GM19468 (cell line): ENCODE data around the gene CFP.
"Not testable (repeated sequence)": the region's sequence is repeated elsewhere in the genome, so short reads cannot be mapped to it uniquely, and the experiment has no call there.

Source experiments
- ATAC-seq: cut with Tn5 transposase; IDR thresholded peaks from one replicate; pipeline ENCODE4 v1.9.1; 2021; ENCODE audit warnings: mild to moderate bottlenecking, moderate library complexity, moderate number of reproducible peaks; ENCODE audit not compliant: unreplicated experiment; ENCODE audit errors: extremely low read depth

The CFP gene

DNA sequence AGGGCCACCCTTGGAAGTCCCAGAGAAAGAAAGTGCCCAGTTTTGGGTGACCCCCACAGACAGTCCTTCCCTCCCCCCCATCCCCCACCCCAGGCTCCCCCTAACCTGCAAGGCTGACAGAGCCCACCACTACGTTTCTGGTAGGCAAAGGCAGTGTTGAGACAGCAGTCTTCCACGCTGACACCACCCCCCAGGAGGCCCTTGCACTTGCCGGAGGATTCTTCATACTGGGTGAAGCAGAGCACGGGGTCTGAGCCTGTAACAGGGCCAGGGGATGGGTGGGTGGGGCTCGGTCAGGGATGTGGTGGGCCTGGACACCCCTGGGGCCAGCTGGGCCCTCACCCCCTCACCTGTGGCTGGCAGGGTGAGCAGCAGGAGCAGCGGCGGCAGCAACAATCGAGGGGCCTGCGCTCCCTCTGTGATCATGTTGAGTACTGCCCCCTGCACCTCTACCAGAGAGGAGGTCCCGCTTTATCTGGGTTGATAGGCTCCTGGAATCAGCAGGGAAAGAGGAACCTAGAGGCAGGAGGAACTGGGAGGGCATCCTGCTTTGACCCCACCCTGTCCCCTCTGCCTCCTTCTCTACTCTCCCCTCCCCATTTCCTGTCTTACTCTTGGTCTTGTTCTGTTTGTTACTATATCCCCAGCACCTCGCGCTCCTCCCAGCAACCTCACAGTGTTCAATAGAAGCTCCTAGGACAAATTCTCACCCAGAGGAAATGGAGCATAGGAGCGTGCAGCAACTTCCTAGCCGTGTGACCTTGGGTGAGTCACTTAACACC, at the start of gene CFP:
Gene CFP (minus strand): TSS at position 512 of the 782 bp plus-strand sequence. CDS start 86 bp downstream, at position 426.
- ATAC-seq: no peak

DNA sequence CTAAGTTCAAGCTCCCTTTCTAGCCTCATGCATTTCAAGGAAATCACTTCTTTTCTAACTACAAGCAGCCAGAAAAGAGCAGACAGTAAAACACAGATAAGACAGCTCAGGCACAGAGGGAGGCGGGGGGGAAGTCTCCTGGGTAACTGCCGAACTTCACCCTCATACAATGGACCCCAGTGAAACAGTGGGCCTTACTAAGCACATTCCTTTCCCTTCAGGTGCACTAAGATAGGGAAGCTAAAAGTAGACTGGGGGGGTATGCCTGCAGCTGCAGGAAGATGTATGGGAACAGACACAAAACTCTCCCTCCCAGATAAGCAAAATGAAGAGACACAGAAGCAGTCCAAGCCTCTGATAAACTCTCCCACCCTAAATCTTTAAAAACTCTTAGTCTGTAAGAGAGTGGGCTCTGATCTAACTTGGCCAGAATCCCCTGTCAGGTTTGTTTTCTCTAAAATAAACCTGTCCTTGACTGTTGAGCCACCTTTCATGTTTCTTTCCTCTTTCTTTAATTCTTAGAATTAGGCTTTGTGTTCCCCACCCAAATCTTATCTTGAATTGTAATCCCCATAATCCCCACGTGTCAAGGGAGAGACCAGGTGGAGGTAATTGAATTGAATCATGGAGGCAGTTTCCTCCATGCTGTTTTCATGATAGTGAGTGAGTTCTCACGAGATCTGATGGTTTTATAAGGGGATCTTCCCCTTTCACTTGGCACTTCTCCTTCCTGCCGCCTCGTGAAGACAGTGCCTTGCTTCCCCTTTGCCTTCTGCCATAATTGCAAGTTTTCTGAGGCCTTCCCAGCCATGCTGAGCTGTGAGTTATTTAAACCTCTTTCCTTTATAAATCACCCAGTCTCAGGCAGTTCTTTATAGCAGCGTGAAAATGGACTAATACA, 46.5 kb upstream of the CFP start:
- not testable (repeated sequence) for ATAC-seq

DNA sequence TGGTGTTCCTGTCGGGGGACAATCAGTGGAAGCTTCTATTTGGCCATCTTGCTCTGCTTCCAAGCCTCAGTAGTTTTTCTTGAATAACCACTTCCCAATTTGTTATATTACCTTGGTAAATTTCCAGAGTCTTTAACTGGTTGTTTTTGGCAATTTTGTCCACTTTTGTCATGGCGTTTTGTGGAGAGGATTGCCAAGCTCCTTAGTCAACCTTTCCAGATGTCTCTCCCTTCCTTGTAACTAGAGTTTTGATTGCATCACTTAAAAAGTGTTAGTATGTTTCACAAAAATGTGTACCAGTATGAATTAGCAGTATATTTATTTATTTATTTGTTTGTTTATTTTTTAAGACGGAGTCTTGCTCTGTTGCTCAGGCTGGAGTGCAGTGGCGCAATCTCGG, 45.0 kb upstream of the CFP start:
- ATAC-seq: no peak

DNA sequence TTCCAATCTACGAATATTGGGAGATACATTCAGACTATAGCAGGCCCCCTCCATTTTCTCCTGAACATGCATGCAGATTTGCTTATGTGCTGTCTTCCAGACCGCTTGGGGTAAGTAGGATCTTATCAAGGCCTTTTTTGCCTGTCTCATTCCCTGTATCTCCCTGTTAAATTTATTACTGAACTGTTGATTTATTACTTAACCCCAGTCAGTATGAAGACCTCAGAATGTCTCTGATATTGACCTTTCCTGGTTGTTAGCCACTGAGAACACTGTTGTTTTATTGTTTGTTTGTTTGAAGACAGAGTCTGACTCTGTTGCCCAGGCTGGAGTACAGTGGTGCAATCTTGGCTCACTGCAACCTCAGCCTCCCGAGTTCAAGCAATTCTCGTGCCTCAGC, 36.1 kb upstream of the CFP start:
- ATAC-seq: not testable (repeated sequence)

DNA sequence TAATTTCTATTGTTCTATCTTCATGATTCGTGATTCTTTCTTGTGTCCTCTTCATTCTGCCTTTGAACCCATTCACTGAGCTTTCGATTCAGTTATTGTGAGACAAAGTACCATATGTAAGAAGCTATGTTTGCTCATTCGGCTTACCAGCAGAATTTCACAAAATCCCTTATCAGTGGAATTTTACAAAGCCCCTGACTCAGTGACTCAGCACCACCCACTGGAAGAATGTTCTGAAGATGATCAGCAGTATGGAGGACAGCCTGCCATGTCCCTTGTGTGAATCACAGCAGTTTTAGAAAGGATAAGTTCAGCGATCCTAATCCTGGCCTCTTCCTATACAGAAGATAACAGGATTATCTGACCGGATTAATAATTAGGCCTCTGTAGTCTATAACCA, 35.0 kb upstream of the CFP start:
- no peak for ATAC-seq

DNA sequence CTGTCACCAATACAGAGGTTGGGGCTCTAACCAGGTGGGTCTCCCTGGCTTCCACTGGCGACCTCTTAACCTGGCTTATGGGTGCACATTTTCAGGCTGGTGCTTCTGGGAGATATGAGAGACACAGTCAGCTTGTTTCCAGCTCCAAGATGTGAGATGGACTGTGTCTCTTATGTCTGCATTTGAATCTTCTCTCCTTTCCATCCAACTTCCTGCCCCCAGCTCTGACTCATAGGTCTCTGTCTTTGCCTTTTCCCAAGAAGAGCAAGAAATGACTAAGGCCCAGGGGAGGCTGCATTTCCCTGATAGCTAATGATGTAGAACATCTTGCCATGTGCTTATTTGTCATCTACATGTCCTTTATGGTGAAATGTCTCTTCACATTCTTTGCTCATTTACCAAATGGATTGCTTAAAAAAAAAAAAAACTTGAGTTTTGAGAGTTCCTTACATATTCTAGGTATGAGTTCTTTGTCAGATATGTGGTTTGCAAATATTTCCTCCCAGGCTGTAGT, 32.5 kb upstream of the CFP start:
- no peak for ATAC-seq

DNA sequence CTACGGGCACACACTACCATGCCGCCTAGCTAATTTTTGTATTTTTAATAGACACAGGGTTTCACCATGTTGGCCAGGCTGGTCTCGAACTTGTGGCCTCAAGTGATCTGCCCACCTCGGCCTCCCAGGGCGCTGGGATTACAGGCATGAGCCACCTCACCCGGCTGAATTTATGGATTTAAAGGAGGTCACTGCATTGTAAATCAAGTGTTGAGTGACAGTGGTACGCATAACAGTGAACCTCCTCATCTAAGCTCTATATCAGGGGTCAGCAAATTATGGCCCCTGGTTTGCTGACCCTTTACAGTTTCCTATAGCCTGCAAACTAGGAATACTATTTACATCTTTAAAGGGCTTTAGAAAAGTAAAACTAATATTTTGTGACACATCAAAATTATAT, 31.8 kb upstream of the CFP start:
- no peak for ATAC-seq

DNA sequence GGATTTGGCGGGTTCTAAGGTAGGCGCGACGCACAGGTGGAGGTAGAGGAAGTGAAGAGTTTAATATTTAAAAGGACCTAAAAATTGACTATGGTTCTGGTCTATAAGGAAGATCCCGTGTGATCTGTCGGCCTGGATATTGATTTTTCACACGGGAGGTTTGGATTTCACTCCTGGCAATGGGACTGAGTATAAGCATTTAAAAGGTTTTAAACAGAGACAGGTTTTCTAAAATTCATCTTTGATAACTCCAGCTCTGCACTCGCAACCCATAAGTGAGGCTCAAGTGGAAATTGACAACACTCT, 29.6 kb upstream of the CFP start:
- no peak for ATAC-seq

DNA sequence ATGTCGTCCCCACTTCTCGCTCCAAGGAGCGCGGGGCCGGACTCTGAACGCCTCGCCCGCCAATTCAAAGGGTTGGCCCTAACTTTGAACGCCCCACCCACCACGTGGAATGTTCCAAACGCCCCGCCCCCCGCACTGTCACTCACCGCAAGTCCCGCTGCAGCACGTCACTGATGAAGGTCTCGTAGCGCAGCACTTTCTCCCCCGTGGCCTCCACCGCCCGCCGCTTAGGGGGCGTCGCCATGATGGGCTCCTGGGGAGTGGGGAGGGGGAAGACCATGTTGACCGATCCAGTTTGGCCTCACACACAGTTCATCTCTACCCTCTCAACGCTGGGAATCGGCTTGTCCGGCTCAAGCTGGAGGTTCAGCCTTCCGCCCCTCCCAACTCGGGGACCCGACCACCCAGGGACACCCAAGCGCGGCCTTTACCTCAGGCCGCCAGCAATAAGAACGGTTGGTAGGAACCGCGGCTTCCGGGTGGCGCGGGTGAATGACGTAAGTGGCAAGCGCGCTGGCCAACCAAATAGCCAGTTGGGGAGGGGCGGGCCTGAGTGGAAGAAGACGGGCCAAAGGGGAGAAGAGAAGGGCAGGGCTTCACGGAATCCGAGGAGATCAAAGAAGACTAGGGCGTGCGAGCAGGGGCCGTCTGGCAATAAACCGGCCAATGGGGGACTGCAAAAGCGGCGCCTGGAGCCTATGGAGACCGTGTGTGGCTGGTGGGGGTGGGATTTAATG, 29.1 kb upstream of the CFP start, which contains the start of gene UXT:
Gene UXT (minus strand): TSS at position 497 of the 737 bp plus-strand sequence. CDS start 253 bp downstream, at position 244.
- ATAC-seq: peak; percentile 52

DNA sequence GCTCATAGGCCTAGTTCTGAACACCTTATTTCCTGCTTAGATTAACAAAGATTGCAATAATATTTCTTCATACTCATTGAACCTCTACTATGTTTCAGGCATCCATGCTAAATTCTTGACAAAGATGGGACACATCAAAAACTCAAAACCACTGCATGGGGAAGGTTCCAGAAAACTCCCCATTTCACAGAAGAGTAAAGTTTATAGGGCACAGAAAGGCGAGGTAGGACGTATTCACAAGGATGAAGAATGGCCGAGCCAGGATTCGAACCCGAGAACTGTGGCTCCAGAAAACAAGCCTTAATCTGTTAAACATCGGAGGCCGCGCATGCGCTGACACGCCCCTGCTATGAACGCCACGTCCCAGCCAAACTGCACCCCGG, 28.6 kb upstream of the CFP start:
- no peak for ATAC-seq

DNA sequence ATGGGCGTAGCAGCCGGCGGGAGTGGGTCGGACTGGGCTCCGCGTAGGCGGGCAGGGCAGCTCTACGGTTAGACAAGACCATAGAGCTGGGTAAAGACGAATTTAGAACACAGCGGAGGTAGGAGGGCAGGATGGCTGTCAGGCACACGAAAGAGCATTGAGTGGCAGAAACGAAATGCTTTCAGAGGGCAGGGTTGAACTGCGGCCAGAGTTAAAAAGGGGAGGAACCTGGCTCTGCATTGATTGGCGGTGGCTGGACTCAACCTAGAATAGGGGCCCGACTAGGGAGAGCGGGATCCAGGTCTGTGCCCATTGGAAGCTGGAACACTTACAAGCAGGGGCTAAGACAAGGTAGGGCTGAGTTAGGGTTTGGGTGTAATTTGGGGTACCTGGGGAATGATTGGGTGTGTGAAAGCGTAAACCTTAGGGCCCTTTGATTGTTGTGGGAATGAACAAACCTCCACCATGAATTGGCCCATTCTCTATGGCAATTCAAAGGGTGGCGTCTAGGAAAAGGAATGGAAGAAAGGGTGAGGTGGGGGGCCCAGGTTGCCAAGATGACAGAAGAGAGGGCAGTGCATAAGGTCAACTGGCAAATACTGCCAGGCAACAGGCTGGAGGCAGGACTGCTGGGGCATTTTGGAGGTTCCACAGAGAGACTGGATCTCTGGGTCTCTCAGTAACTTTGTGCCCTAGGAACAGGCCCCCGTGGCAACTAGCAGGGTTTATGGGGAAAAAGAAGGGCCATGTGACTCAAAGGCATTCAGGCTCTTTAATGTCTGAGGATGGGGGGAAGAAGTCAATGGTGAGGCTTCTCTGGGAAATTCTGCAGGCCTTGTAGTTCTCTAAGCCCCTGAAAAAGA, 21.5 kb upstream of the CFP start:
- no peak for ATAC-seq

DNA sequence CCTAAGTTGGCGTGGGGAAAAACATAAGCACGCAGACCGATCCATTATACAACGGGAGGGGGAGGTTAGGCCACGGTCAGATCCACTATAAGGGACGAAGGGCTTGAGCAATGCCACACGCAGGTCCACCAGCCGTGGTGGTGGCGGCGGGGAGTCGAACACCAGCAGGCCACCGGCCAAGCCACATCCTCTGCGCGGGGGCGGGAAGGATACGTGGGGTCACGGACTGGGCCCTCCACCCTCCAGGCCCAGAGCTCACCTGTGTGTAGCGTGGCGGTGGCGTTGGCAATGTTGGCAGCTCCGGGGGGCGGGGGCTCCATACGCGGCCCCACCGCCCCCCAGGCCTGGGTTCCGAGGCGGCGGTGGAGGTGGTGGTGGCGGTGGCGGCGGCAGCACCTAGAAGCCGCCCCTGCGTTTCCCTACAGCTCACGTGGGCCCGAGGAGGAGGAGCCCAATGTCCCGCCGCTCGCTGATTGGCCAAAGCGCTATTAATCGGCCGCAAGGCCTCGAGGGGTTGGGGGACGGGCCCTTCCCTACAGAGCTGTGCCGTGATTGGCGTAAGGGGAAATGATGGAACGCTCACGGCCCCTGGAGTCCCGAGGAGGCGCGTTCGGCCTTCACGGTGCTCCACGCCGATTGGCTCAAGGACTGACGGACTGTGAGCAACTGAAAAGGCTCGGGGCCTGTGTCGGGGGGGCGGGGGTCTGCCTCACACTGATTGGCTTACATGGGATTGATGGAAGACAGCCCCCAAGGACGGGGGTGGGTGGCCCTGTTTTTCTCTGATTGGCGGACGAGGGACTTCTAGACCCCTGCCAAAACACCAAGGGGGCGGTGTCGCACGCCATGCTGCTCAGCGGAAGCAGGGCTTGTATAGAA, 20.7 kb upstream of the CFP start, which contains the start of gene ELK1:
Gene ELK1 (minus strand): TSS at position 400 of the 879 bp plus-strand sequence. CDS start 9,122 bp downstream, outside the sequence.
- peak; percentile 73 for ATAC-seq

DNA sequence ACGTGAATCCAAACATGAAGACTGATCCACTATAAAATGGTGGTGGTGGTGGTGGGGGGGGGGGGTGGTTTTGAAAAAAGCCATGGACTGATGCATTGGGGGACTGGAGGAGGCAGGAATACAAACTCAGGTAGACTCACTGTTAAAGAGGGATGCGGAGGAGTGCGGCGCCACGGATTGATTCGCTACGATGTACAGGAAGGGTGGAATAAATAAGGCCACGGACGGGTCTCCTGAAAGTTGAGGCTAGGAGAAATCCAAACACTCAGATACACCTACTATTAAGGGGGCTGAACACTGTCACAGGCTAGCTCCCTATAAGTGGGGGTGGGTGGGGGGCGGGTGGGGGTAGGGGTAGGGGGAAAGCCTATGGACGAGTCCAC, 20.0 kb upstream of the CFP start:
- no peak for ATAC-seq

DNA sequence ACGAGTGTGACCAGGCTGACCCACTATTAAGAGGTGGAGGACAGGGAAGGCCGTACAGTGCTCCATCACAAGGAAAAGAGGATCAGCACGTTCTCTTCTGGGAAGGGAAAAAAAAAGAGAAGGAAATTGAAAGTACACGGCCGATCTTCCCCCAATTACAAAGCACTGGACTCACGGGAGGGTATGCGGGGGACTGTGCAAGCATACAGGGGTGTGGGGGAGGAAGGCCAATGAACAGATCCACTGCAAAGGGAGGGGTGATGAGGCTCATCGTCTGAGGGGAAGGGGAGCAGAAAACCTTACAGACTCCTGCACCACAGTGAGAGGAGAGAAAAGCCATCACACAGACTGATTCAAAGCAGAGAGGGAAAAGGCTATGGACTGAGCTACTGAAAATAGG, 19.5 kb upstream of the CFP start:
- no peak for ATAC-seq

DNA sequence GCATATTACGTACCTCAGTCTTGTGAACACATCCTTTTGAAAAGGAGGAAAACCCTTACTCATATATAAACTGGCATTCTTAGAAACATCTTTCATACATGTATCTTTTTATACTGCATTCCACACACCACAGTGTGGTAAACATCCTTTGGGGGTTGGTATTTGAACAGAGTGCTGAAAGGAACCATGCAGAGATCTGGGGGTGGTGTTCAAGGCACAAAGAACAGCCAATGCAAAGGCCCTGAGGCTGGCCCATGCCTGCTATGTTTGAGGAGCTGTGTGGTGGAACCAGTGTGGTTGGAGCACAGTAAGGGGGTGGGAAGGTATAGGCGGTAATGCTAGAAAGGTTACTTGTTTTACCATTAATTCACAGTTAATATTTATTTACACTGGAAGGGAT, 18.6 kb upstream of the CFP start:
- ATAC-seq: no peak

DNA sequence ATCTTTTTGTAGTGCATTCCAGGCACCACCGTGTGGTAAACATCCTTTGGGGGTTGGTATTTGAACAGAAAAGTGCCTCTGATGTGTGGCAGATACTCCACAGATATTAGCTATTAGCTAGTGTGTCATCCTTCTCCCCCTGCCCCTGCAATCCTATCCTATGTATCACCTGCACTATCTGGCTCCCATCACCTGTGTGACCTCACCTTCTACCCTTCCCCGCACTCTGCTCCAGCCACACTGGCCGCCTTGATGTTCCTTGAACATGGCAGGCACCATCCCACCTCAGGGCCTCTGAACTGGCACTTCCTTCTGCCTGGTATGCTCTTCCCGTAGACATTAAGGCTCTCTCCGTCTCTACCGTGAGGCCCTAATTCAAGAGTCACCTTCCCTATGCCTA, 16.9 kb upstream of the CFP start:
- no peak for ATAC-seq

DNA sequence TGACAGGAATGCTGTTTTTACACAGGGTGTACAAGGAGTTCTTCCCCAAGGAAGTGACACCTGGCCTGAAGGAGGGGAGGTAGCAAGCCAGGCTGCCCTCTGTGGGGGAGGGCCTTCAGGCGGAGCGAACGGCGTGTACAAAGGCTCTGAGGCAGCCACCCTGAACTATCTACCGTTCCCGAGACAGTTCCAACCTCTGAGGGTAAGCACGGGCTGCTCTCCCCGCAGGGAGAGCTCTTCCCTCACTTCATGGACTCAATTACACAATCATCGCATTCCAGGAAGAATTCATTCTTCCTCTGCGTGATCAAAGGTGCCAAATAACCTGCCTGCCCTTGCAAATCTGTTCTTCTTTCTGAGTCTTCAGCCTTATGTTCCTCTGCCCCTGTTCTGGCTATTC, 15.8 kb upstream of the CFP start:
- ATAC-seq: no peak

DNA sequence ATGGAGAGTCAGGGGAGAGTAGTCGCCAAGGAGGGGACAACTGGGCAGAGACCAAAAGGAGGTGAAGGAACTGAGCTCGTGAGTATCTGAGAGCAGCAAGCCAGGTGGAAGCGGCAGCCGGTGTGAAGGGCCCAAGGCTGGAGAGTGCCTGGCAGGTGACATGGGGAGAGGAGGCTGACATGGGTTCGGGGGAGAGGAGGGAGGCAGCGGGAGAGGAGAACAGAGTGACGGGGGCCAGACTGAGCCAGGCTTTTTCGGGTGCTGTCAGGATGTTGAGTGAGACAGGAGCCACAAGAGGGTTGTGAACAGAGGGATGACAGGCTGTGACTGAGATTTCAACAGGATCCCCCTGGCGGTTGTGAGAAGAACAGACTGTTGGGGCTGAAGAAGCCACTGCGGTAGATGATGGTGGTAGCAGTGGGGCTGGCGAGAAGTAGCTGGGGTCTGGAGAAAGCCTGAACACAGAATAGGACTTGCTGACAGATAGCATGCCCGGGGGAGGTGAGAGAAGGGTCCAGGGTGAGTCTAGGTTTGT, 14.9 kb upstream of the CFP start:
- ATAC-seq: no peak
